WTC11 (cell line): ENCODE data around the gene TBCCD1. TPM values are rescaled to one million over a fixed set of nuclear protein-coding genes. Genes with fewer than 3 reads are reported as not detected.

Source experiments
- ATAC-seq: fragments of 200-7000 bp; cut with Tn5 transposase; 2 replicates; pipeline ENCODE4 v1.10.0; 2021; ENCODE audit warnings: mild to moderate bottlenecking, moderate library complexity
- CTCF ChIA-PET: fragments of 300-600 bp; sonication (Branson Sonifier 250); formaldehyde crosslinking; loops from one replicate; lab custom pipeline; 2021; ENCODE audit warnings: antibody characterized with exemption; lab: Charles Lee
- POLR2A ChIA-PET: fragments of 350-600 bp; sonication (Branson Sonifier 250); formaldehyde crosslinking; loops from one replicate; lab custom pipeline; 2021; ENCODE audit warnings: antibody characterized with exemption; lab: Charles Lee
- DNase-seq: peaks from one replicate; pipeline ENCODE4 v3.0.0; 2021; ENCODE audit warnings: low spot score
- H3K27ac Mint-ChIP-seq: 2 replicates; pipeline ENCODE4 v1.8.0; 2021; ENCODE audit warnings: mixed read lengths
- H3K27me3 Mint-ChIP-seq: 2 replicates; pipeline ENCODE4 v1.8.0; 2021; ENCODE audit warnings: low read depth, mild to moderate bottlenecking, moderate library complexity, mixed read lengths
- H3K36me3 Mint-ChIP-seq: 2 replicates; pipeline ENCODE4 v1.8.0; 2021; ENCODE audit warnings: mixed read lengths
- H3K4me1 Mint-ChIP-seq: 2 replicates; pipeline ENCODE4 v1.8.0; 2022; ENCODE audit warnings: mixed read lengths
- H3K4me3 Mint-ChIP-seq: 2 replicates; pipeline ENCODE4 v1.8.0; 2021; ENCODE audit warnings: mild to moderate bottlenecking, moderate library complexity, mixed read lengths
- H3K9me3 Mint-ChIP-seq: 2 replicates; pipeline ENCODE4 v1.8.0; 2021; ENCODE audit warnings: mixed read lengths
- CDX4 ChIP-seq: fragments of 250-450 bp; sonication (Bioruptor Pico); IDR thresholded peaks from 2 replicates; pipeline ENCODE4 v1.9.0; 2021; ENCODE audit warnings: moderate library complexity, mild to moderate bottlenecking, inconsistent platforms, borderline replicate concordance
- CREM ChIP-seq: sonication (generic); formaldehyde crosslinking; IDR thresholded peaks from 2 replicates; pipeline ENCODE4 v1.8.1; 2022; ENCODE audit warnings: mild to moderate bottlenecking, missing genetic modification reagents, moderate library complexity
- KAT7 ChIP-seq: sonication (generic); formaldehyde crosslinking; IDR thresholded peaks from 2 replicates; pipeline ENCODE4 v1.8.1; 2023; ENCODE audit warnings: missing genetic modification reagents, mild to moderate bottlenecking, borderline replicate concordance
- NR3C1 ChIP-seq: sonication (generic); formaldehyde crosslinking; conservative IDR thresholded peaks from 2 replicates; pipeline ENCODE4 v1.8.1; 2023; ENCODE audit warnings: low read depth, mild to moderate bottlenecking, missing genetic modification reagents
- PRDM15 ChIP-seq: sonication (generic); formaldehyde crosslinking; IDR thresholded peaks from 2 replicates; pipeline ENCODE4 v1.8.0; 2022; ENCODE audit warnings: missing genetic modification reagents
- PRRX2 ChIP-seq: fragments of 250-450 bp; sonication (Bioruptor Pico); IDR thresholded peaks from 2 replicates; pipeline ENCODE4 v1.8.0; 2021; ENCODE audit warnings: mild to moderate bottlenecking
- RORB ChIP-seq: fragments of 250-450 bp; sonication (Bioruptor Pico); IDR thresholded peaks from 2 replicates; pipeline ENCODE4 v1.9.0; 2021; ENCODE audit warnings: mild to moderate bottlenecking
- SMAD4 ChIP-seq: sonication (generic); formaldehyde crosslinking; IDR thresholded peaks from 2 replicates; pipeline ENCODE4 v1.8.0; 2022; ENCODE audit warnings: mild to moderate bottlenecking, missing genetic modification reagents
- STAT6 ChIP-seq: sonication (generic); formaldehyde crosslinking; conservative IDR thresholded peaks from 2 replicates; pipeline ENCODE4 v1.8.1; 2023; ENCODE audit warnings: mild to moderate bottlenecking, low read depth, missing genetic modification reagents, moderate library complexity
- TP53 ChIP-seq: sonication (generic); formaldehyde crosslinking; IDR thresholded peaks from 2 replicates; pipeline ENCODE4 v1.8.1; 2023; ENCODE audit warnings: mild to moderate bottlenecking, missing genetic modification reagents
- ZNF138 ChIP-seq: sonication (generic); formaldehyde crosslinking; conservative IDR thresholded peaks from 2 replicates; pipeline ENCODE4 v1.8.1; 2022; ENCODE audit warnings: mild to moderate bottlenecking, moderate library complexity, missing genetic modification reagents
- ZNF219 ChIP-seq: sonication (generic); formaldehyde crosslinking; IDR thresholded peaks from 2 replicates; pipeline ENCODE4 v1.8.0; 2023; ENCODE audit warnings: missing genetic modification reagents, mild to moderate bottlenecking, borderline replicate concordance
- ZNF317 ChIP-seq: sonication (generic); formaldehyde crosslinking; IDR thresholded peaks from 2 replicates; pipeline ENCODE4 v1.8.1; 2023; ENCODE audit warnings: low read depth, mild to moderate bottlenecking, moderate library complexity, missing genetic modification reagents, borderline replicate concordance
- ZNF532 ChIP-seq: fragments of 250-450 bp; sonication (Bioruptor Pico); IDR thresholded peaks from 2 replicates; pipeline ENCODE4 v1.9.0; 2021; ENCODE audit warnings: mild to moderate bottlenecking, borderline replicate concordance
- ZNF671 ChIP-seq: fragments of 250-450 bp; sonication (Bioruptor Pico); IDR thresholded peaks from 2 replicates; pipeline ENCODE4 v1.8.0; 2021; ENCODE audit warnings: mild to moderate bottlenecking
- total RNA-seq: library from RNA; stranded (reverse); gene quantifications from 3 replicates; pipeline ENCODE4 v1.2.3, GENCODE V29; 2021
- TF ChIP-seq, protein P1 (sequence below): sonication (generic); formaldehyde crosslinking; IDR thresholded peaks from 2 replicates; pipeline ENCODE4 v1.8.1; 2023; ENCODE audit warnings: mild to moderate bottlenecking, missing genetic modification reagents, moderate library complexity

Gene TBCCD1
- total RNA-seq, 1 experiment from 2014 or later: 10.6 TPM

DNA sequence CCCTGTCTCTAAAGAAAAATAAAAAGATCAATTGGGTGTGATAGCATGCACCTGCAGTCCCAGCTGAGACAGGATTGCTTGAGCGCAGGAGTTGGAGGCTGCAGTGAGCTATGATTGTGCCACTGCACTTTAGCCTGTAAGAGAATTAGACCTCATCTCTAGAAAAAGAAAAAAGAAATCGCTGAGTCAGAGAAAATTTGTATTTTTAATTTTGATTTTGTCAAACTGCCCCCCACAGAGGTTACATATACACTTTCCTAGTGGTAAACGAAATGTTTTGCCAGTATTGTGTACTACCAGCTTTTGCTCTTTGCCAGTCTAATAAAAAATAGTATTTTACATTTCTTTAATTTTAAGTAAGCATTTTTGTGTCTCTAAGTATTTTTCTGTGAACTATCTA lies 17.6 kb downstream of the TBCCD1 start:
- ChIA-PET POLR2A (interaction anchor here (0.6 kb wide), 2 partner anchors 83 to 119 kb away, joined by 4 read pairs; no protein-coding TSS in a partner anchor), CTCF (interaction anchor here (0.6 to 1.3 kb wide), 4 partner anchors 9 to 776 kb away, joined by 3 to 8 read pairs (median 4); no protein-coding TSS in a partner anchor)
- no peak overlapping the region for H3K4me3 Mint-ChIP-seq
- H3K4me1 Mint-ChIP-seq: no peaks in the 10 kb centered on the region
- DNase-seq: no peak
- no peak for ATAC-seq
- H3K9me3 Mint-ChIP-seq: no peaks in the 10 kb centered on the region
- peaks cover 11% of the 10 kb centered on the region for H3K36me3 Mint-ChIP-seq
- no peaks in the 10 kb centered on the region for H3K27me3 Mint-ChIP-seq
- H3K27ac Mint-ChIP-seq: no peak overlapping the region
- TF ChIP-seq TP53 (CRISPR knock-in tag): no peak

- ChIA-PET CTCF (interaction anchor here (1.3 kb wide), 1 partner anchor 71 kb away, joined by 4 read pairs; no protein-coding TSS in a partner anchor), POLR2A (no interaction called here)
- H3K36me3 Mint-ChIP-seq: peaks cover 7% of the 10 kb centered on the region; the same call in 1 of the 2 replicates
- no peaks in the 10 kb centered on the region for H3K27me3 Mint-ChIP-seq
- no peak within 1 kb of the TSS for H3K27ac Mint-ChIP-seq
- peaks cover 6% of the 10 kb centered on the region for H3K4me1 Mint-ChIP-seq
- no peak within 1 kb of the TSS for H3K4me3 Mint-ChIP-seq
- TF ChIP-seq CREM (CRISPR knock-in tag): no peak
- TF ChIP-seq ZNF219 (CRISPR knock-in tag): no peak
- no peak for TF ChIP-seq ZNF532 (CRISPR knock-in tag)
- no peak for TF ChIP-seq RORB (CRISPR knock-in tag)
- no peak for TF ChIP-seq STAT6 (CRISPR knock-in tag)
- no peak for TF ChIP-seq PRDM15 (CRISPR knock-in tag)
- TF ChIP-seq KAT7 (CRISPR knock-in tag): no peak
- TF ChIP-seq, protein P1, sequence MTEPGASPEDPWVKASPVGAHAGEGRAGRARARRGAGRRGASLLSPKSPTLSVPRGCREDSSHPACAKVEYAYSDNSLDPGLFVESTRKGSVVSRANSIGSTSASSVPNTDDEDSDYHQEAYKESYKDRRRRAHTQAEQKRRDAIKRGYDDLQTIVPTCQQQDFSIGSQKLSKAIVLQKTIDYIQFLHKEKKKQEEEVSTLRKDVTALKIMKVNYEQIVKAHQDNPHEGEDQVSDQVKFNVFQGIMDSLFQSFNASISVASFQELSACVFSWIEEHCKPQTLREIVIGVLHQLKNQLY (CRISPR knock-in tag): no peak
- TF ChIP-seq SMAD4 (CRISPR knock-in tag): no peak
- TF ChIP-seq CDX4 (CRISPR knock-in tag): no peak
- TF ChIP-seq NR3C1 (CRISPR knock-in tag): no peak
- no peak for TF ChIP-seq PRRX2 (CRISPR knock-in tag)
- no peak for TF ChIP-seq ZNF138 (CRISPR knock-in tag)
- TF ChIP-seq ZNF671 (CRISPR knock-in tag): no peak
- TF ChIP-seq ZNF317 (CRISPR knock-in tag): no peak
- no peak for DNase-seq
- no peak for ATAC-seq
- no peaks in the 10 kb centered on the region for H3K9me3 Mint-ChIP-seq
These were observed 22.9 kb downstream of the TBCCD1 start, which contains the start of gene CRYGS for GRCh38 chr3:186544281-186544680. Gene CRYGS (minus strand): TSS chr3:186544380. CDS start chr3:186544326, 54 bp downstream.
